ENCODE data around the gene TEX11.
"Not testable (repeated sequence)": the region's sequence is repeated elsewhere in the genome, so short reads cannot be mapped to it uniquely, and the experiment has no call there.

The TEX11 gene

DNA sequence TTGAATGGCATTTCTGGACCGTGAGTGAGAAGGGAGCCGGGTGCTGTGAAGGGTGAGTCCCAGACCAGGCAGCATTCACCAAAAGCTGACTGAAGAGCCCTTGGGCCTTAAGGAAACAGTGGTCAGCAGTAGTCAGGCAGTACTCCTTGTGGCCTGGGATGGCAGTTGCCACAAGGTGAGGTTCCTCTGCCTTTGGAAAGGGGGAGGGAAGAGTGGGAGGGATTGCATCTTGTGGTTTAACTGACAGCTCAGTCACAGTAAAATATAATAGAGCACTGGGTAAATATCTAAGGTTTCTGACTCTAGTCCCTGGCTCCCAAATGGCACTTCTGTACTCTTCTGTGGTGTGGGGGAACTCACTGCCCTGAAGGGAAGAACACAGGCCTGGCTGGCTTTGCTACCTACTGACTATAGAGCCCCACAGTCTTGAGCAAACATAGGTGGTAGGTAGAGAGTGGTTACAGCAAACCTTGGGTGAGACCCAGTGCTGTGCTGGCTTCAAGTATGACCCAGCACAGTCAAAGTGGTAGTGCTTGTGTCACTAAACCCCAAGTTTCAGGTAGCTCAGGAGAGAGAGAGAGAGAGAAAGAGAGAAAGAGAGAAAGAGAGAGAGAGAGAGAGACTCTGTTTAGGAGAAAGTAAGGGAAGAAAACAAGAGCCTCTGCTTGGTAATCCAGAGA is 154.2 kb downstream of the TEX11 start:
- no peak for DNase-seq

DNA sequence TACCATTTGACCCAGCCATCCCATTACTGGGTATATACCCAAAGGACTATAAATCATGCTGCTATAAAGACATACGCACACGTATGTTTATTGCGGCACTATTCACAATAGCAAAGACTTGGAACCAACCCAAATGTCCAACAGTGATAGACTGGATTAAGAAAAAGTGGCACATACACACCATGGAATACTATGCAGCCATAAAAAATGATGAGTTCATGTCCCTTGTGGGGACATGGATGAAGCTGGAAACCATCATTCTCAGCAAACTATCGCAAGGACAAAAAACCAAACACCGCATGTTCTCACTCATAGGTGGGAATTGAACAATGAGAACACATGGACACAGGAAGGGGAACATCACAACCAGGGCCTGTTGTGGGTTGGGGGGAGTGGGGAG is 174.7 kb downstream of the TEX11 start:
- DNase-seq = not testable (repeated sequence)

DNA sequence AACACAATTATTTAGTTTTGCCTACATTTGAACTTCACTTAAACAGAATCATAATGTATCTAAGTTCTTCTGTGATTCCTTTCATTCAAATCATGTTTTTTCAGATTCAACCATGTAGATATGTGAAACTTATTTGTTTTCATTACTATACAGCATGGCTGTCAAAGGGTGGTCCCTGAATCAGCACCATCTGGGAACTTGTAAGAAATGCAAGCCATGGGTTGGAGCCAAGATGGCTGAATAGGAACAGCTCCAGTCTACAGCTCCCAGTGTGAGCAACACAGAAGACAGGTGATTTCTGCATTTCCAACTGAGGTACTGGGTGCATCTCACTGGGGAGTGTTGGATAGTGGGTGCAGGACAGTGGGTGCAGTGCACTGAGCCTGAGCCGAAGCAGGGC is 180.6 kb downstream of the TEX11 start:
- DNase-seq = not testable (repeated sequence)

DNA sequence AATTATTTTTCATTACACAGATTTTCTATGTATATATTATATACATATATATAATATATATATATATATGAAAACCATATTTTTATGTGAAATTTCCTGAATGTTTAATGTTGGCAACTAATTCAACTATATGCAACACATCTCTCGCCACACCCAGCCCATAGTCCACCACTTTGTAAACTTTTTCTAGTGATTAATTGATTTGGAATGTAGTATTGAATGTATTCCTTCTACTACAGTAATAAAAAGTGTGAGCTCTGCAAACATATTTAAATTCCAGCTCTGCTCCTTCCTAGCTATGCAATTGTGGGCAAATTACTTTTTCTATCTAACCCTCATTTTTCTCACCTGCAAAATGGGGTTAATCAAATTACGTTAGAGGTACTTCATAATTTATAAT is 187.8 kb downstream of the TEX11 start:
- DNase-seq = no peak

DNA sequence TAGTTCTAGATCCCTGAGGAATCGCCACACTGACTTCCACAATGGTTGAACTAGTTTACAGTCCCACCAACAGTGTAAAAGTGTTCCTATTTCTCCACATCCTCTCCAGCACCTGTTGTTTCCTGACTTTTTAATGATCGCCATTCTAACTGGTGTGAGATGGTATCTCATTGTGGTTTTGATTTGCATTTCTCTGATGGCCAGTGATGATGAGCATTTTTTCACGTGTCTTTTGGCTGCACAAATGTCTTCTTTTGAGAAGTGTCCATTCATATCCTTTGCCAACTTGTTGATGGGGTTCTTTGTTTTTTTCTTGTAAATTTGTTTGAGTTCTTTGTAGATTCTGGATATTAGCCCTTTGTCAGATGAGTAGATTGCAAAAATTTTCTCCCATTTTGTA is 197.2 kb downstream of the TEX11 start:
- not testable (repeated sequence) for DNase-seq

DNA sequence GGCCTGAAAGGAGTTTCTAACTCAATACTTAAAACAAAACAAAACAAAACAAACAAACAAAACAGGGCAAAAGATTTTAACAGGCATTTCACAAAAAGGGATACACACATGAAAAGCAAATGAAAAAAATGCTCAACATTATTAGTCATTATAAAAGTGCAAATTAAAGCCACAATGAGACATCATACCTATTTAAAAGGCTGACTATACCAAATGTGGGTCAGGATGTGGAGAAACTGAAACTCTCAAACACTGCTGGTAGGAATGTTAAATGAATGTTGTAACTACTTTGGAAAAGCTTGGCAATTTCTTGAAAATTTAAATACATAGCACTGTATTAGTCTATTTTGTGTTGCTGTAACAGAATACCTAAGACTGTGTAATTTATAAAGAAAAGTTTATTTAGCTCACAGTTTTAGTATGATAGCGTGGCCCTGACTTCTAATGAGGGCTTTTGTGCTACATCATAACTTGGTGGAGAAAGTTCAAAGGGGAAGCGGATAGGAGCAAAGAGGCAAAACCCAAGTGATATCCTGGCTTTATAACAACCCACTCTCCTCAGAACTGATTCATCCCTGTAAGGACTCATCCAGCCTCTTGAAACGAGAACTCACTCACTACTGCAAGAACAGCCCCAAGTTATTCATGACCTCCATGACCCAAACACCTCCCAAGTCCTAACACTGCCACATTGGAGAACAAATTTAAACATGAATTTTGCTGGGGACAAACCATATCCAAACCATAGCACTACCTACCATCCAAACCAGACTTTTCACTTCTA is 214.0 kb downstream of the TEX11 start:
- DNase-seq = no peak

DNA sequence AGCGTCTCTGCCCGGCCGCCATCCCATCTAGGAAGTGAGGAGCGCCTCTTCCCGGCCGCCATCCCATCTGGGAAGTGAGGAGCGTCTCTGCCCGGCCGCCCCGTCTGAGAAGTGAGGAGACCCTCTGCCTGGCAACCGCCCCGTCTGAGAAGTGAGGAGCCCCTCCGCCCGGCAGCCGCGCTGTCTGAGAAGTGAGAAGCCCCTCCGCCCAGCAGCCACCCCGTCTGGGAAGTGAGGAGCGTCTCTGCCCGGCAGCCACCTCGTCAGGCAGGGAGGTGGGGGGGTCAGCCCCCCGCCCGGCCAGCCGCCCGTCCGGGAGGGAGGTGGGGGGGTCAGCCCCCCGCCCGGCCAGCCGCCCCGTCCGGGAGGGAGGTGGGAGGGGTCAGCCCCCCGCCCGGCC is 229.1 kb downstream of the TEX11 start:
- not testable (repeated sequence) for DNase-seq

DNA sequence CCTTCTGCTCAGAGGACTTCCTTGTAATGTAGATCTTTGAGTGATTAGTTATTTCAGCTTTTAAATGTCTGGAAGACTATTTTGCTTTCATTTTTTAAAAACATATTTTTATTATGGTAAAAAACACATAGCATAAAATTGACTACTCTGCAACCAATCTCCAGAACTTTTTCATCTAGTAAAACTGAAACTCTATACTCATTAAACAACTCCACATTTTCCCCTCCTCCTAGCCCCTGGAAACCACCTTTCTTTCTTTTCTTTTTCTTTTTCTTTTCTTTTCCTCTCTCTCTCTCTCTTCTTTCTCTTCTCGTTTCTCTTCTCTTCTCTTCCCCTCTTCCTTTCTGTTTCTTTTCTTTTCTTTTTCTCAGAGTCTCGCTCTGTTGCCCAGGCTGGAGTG is 233.2 kb downstream of the TEX11 start:
- DNase-seq = no peak

DNA sequence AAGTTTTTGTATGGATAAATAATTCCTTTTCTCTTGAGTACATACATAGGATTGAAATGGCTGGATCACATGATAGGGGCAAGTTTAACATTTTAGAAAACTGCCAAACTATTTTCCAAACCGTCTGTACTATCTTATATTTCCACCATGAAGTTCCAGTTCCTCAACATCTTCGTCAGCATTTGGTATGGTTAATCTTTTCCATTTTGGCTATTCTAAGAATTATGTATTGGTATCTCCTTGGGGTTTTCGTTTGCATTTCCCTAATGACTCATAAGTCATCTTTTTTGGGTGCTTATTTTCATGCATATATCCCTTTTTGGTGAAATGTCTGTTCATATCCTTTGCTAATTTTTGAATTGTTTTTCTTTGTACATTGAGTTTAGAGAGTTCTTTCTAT is 236.2 kb downstream of the TEX11 start:
- DNase-seq = no peak

DNA sequence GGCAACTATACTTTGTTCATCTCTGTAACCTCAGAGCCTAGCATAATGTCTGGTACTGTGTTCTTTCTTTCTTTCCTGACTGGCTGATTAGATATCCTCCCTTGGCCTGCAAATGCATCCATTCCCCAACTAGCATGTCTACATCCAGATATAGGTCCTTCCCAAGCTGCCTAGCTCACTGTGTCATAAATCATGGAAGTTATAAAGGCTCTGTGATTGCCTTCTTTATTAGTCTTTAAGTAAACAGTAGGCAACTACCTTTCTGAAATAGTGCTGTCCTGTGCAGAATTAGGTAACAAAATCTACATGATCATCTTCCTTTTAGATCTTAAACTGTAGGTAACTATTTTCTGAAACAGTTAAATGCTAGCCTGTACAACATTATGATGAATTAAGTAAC is 239.4 kb downstream of the TEX11 start:
- DNase-seq = no peak

DNA sequence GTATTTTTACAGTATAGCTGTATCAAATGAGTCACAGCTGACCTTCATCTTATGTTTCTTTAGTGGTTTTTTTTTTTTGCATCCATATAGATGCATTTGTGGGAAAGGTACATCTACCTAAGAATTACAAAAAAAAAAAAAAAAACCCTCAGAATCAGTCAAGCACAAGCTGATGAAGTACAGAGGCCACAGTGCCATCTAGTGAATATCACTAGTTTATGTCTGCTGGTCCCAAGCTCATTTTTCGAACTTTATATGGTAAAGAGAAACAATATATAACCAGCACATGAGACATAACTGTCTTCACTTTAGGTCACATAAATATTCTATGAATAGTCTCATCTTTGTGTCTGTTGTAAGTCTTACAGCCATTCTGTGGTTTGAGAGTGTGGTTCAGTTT is 243.8 kb downstream of the TEX11 start:
- DNase-seq = no peak

DNA sequence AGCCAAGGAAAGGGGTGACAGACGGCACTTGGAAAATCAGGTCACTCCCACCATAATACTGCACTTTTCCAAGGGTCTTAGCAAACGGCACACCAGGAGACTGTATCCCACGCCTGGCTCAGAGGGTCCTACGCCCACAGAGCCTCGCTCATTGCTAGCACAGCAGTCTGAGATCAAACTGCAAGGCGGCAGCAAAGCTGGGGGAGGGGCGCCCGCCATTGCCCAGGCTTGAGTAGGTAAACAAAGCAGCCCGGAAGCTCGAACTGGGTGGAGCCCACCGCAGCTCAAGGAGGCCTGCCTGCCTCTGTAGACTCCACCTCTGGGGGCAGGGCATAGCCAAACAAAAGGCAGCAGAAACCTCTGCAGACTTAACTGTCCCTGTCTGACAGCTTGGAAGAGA is 247.4 kb downstream of the TEX11 start:
- DNase-seq = not testable (repeated sequence)

DNA sequence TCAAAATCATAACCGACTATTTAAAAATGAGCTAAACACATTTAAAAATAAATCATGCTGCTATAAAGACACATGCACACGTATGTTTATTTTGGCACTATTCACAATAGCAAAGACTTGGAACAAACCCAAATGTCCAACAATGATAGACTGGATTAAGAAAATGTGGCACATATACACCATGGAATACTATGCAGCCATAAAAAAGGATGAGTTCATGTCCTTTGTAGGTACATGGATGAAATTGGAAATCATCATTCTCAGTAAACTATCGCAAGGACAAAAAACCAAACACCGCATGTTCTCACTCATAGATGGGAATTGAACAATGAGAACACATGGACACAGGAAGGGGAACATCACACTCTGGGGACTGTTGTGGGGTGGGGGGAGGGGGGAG is 251.0 kb downstream of the TEX11 start:
- DNase-seq = not testable (repeated sequence)

DNA sequence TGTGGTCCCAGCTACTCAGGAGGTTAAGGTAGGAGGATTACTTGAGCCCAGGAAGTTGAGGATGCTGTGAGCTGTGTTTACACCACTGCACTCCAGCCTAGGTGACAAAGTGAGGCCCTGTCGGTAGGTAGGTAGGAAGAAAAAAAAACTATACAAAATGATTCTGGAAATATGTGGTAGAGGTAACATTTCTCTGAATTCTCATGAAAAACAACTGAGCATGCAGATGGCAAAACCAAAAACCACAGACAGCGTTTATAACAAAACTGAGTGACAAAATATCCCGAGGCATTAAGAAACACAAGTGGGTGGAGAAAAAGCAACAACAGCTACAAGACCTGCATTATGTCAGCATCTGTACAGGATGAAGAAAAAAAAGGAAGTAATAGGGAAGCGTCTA is 252.2 kb downstream of the TEX11 start:
- DNase-seq = no peak

DNA sequence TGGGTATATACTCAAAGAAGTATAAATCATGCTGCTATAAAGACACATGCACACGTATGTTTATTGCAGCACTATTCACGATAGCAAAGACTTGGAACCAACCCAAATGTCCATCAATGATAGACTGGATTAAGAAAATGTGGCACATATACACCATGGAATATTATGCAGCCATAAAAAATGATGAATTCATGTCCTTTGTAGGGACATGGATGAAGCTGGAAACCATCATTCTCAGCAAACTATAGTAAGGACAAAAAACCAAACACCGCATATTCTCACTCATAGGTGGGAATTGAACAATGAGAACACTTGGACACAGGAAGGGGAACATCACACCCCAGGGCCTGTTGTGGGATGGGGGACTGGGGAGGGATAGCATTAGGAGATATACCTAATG is 260.6 kb downstream of the TEX11 start:
- DNase-seq = not testable (repeated sequence)

DNA sequence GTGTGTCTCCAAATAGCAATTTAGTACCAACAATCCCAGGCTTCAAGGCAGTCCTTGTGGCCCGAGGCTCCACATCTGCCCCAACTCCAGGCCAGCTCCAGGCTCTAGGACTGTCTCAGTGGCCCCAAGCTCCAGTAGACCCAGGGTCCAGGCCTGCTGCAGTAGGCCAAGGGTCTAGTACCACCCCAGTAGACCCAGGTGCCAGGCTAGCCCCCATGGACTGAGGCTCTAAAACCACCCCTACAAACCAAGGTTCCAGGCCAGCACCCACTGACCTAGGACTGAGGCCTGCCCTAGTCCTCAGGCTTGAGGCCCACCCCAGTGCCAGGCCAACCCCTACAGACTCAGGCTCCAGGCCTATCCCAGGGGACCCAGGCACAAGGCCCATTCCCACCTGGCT is 272.3 kb downstream of the TEX11 start:
- DNase-seq = no peak

DNA sequence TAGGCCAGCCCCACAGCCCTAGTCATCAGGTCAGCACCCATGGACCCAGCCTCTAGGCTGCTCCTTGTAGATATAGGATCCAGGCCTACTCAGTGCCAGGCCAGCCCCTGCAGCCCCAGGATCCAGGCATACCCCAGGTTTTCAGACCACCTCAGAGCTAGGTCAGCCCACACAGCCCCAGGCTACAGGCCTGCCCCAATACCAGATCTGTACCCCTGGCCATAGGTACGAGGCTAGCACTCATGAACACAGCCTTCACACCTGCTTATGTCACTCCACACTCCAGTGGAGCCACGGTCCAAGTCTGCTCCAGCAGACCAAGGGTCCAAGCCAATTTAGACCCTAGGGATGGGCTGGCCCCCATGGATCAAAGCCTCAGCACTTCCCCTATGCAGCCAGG is 272.8 kb downstream of the TEX11 start:
- no peak for DNase-seq

DNA sequence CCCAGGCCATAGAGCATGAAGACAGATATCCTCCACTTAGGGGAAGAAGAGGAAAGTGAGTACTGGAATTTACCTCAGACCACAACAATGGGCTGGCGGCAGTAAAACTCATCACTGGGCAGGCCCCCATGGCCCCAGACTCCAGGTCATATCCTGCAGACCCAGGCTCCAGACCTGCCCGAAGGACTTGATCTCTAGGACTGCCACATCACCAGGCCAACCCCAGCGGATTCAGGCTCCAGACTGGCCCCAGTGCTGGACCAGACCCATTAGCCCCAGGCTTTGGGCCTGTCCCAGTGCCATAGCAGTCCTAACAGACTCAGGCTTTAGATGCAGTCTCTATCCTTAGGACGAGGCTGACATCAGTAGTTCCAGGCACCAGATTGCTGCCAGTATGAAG is 273.3 kb downstream of the TEX11 start:
- peak; percentile 59 for DNase-seq

DNA sequence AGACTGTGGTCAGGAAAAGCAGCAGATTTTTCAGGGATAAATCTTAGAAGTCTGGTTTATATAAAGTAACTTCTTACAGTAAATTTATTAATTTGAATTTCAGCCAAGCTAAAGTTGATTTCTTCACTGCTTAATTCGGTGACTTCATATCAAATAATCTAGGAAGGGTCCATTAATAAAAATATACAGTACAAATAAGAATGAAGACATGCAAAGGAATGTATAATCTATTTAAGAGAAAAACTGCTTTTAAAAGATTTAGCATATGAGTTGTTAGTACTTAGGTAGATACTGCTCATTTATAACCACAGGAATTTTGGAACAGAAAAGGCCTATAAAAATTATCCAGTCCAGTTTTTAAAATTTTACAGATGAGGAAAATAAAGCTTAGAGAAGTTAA is 286.8 kb downstream of the TEX11 start:
- no peak for DNase-seq

DNA sequence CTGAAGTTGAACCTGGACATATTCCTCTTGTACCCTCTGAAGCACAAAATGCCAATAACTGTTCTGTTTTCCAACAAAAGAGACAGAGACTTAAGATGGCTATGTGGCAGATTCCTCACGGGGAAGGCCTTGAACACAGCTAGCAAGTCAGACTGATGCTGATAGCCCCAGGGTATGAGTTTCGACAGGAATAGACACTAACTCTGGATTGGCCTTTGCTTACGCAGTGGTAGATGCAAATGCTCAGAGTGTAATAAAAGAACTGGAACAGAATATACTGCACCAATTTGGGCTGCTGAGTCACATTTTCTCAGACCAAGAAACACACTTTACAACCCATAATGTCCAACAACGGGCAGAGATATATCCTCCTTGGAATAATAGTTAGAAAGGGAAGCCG is 290.0 kb downstream of the TEX11 start:
- DNase-seq = no peak

DNA sequence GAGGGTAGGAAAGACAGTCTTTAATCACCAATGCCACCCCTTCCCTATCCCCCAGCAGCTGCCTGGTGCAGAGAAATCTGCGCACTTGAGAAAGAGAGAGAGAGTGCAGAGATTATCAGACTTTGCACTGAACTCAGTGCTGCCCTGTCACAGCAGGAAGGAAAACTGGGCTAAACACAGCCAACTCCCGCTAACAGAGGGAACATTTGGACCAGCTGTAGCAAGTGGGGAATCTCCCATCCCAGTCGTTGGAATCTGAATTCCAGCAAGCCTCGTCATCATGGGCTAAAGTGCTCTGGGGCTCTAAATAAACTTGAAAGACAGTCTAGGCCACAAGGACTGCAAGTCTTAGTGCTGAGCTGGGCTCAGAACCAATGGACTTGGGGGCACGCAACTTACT is 295.2 kb downstream of the TEX11 start:
- DNase-seq = peak; percentile 62

DNA sequence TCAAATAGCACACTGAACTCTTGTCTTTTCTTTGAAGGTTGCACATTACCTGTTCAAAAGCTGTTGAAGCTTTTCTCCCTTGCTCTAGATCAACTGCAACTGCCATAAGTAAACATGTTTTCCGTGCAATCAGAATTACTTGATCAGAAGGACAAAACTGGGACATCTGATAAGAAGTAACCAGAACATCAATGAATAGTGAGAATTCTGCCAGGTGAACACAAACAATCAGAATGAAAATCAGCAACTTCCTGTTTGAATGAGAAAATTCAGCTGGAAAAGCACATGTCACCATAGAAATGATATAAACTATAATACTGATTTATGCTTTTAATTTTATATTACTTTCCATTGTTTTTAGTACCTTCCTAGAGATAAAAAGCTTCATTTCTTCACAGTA is 303.2 kb downstream of the TEX11 start:
- no peak for DNase-seq

DNA sequence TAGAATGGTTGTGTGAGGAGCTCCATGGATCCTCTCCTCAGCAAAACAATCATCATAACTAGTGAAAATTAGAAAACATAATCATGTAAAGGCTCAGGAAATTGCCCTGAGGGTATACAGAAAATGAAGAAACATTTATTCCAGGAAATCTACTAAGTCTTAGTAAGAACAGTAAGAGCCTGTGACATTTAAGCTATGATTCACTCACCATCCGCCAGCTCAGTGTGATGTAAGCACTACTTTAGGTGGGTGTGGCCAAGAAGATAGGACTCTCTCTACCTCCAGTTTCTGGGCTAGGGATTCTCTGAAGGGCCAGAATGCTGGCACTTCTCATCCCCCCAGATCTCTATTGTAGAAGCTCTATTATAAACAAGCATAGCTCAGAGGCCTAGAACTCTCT is 316.4 kb downstream of the TEX11 start:
- no peak for DNase-seq

DNA sequence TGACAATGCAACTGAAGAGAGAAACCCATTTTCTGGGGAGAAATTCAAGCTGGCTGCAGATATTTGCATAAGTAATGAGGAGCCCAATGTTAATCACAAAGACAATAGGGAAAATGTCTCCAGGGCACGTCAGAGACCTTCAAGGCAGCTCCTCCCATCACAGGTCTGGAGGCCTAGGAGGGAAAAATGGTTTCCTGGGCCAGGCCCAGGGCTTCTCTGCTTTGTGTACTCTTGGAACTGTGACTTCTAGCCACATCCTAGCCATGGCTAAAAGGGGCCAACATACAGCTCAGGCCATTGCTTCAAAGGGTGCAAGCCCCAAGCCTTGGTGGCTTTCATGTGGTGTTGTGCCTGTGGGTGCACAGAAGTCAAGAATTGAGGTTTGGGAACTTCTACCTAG is 321.4 kb downstream of the TEX11 start:
- not testable (repeated sequence) for DNase-seq

DNA sequence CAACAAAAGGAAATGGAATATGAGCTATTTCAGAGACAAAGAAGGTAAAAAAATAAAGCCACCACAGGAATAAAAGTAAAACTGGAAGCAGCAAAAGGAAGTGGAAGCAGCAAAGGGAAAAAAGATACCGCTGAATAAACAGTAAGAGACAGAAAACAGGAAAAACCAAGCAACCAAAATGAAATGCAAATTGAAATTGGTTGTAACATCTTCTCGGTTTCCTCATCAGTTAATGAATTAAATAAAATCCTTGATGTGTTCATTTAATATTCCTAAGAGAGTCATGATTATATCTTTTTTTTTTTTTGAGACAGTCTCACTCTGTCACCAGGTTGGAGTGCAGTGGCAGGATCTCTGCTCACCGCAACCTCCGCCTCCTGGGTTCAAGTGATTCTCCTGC is 331.1 kb downstream of the TEX11 start:
- DNase-seq = no peak

Data from islet precursor cell (in vitro differentiated cells).